Limb (tissue), 2 donors: Measurements from ENCODE around the gene PAPOLG.
"Not testable (repeated sequence)": the region's sequence is repeated elsewhere in the genome, so short reads cannot be mapped to it uniquely, and the experiment has no call there.

Source experiments
- DNase-seq, 2 donors: peaks; one replicate each; pipeline ENCODE4 v3.0.0-alpha.2; 2016; ENCODE audit errors: extremely low spot score in 2 of 2

The PAPOLG gene

DNA sequence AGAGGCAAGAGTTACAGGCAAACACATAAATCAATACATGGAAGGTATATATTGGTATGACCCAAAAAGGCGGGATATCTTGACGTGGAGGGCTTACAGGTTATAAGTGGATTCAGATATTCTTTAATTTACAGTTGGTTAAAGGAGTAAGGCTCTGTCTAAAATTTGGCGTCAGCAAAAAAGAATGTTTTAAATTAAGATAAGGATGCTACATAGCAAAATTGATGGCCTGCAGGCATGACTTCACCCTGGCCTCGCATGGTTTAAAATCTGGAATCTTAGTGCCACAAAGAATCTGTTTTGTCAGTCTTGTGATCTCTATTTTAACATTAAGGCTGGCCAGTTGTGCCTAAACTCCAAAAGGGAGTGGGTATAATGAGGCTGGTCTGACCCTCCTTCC lies 66.9 kb downstream of the PAPOLG start:
- DNase-seq = no peak

DNA sequence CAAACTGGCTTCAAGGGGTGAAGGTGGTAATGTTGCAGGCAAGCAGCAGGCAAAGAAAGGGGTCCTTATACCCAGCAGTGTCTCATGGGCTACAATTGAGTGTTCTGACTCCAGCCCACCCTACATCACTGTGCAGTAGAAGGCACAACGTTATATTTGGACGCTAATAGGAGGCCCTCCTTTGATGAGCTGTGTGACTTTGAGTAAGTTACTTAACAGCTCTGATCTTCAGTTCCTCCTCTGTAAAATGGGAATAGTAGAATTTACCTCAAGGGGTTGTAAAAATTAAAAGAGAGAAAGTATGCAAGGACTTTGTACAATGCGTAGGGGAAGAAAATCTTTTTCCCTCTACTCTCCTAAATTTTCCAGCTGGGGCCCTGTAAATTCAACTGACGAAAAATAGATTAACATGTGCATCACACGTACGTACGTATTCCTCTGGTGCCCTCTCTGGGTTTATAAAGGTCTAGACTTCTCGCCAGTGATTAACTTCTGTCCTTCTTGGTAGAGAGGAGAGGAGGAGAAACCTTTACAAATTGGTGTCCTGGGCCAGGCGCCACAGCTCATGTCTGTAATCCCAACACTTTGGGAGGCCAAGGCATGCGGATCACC lies 67.7 kb downstream of the PAPOLG start:
- DNase-seq = no peak

DNA sequence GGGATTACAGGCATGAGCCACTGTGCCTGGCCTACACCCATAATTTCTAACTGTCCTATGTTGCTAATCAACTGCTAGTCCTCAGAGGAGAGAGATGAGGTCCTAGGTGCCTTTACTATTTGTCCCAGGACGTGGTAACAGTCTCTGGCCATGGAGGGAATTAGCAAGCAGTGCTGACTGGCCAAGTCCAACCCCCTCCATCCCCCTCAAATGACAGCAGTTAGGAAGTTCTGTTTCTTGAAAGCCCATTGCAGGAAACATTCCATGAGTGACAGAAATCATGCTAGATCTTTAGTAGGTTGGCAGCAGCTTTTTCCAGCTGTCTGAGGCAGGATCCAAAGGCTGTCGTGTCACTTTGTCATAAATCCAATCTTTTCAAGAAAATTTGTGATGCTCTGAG lies 69.6 kb downstream of the PAPOLG start:
- DNase-seq = no peak

DNA sequence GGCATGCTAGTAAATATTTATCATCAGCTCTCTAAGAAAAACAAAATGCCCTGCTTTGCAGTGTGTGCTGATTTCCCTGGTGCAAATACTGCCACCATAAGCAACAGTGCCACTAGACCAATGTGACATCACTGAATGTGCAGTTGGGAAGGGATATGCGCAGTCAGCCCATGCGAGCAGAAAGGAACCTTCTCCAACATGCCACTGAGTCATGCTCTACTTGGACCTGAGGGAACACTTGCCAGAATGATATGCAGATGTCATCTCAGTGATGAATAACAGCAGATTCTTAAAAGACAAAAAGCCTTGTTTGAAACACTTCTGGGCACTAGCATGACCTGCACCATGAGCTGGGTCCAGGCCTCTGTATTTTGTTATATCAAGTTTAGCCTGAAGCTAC lies 70.0 kb downstream of the PAPOLG start:
- DNase-seq = no peak

DNA sequence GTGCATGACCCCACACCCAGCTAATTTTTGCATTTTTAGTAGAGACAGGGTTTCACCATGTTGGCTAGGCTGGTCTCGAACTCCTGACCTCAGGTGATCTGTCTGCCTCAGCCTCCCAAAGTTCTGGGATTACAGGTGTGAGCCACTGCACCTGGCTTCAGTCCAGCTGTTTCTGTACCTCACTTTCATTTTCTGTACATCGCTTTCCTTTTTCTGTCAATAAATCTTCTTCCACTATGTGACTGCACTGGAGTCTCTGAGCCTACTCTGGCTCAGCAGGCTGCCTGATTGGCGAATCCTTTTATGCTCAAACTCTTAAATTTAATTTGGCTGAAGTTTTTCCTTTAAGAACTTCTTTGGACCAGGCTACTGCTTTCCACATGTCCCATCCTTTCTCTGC lies 70.8 kb downstream of the PAPOLG start:
- not testable (repeated sequence) for DNase-seq

DNA sequence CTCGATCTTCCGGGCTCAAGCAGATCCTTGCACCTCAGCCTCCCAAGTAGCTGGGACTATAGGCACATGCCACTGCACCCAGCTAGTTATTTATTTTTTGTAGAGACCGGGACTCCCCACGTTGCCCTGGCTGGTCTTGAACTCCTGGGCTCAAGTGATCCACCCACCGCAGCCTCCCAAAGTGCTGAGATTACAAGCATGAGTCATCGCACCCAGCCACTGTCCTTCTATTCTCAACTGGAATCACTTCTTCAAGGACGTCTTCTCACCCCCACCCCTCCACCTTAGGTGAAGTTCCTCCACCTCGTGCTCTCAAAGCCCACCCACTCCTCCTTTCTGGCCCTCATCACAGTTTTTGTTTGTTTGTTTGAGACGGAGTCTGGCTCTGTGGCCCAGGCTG lies 71.3 kb downstream of the PAPOLG start:
- DNase-seq = no peak

DNA sequence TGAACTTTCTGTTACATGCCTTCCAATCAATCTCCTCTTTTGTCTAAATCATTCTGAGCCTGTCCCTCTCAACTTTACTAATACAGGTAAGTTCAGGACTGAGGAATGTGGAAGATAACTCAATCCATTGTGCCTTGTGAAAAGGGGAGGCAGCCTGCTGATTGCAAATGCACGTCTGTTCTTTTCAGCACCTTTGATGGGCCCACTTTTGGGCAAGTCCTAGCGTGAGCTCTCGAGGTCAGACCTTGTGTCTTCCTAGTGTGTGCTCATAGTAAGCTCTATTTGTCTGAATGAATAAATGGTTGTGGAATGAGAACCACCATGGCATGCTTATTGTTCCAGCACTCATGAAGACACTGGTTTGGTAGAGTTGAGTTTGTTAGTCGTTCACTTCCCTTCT lies 74.9 kb downstream of the PAPOLG start:
- no peak for DNase-seq

DNA sequence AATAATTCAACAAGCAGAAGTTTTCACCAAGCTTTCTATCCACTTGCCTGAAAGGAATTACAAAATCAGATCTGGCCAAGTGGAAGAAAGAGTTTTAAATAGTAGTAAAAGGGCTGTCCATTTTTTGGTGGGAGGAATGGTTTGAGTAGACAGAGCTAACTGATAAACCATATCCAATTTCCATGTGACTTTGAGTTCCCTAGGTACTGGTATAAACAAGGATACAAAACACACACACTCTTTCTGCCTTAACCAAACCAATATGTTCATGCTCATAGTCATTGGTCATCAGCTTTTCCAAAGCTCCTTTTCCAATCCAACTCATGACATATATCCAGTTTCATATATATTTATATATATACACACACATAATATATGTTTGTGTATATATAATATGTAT lies 75.9 kb downstream of the PAPOLG start:
- DNase-seq = no peak

DNA sequence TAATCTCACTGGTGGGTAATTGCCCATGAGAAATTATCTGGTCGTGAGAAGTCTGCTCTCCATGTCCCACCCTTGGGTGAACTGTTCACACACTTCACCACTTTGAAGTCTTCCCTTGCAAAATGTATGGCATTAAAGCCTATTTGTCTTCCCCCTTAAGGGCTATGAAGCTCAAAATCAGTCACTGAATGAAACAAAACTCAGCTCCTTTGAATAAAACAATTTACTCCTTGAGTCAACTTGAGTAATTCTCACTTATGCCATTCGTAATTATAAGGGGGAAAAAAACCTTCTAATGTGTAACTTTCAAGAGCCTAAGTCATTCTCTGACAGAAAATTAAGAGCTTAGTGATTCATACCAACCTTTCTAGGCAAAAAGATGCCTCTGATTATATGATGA lies 76.6 kb downstream of the PAPOLG start:
- DNase-seq = no peak

DNA sequence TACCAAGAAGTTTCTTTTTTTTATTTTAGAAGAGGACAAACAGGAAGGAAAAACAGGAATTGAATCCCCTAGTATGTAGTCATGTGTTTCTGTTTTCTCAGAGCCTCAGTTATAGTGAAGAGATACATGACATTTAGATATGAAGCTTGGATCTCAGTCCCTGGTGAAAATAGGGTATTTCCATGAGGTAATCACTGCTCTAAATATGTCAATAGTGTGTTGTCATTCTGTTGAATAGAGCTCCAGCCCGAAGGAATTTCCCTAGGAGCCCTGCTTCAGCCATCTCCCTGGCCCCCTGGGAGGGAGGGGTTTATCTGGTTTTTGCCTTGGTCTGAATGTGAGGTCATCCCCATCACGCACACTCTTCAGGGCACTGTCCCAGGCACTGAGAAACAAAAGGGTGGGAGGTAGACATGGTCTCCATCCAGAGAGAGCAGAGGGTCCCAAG lies 78.2 kb downstream of the PAPOLG start:
- no peak for DNase-seq

DNA sequence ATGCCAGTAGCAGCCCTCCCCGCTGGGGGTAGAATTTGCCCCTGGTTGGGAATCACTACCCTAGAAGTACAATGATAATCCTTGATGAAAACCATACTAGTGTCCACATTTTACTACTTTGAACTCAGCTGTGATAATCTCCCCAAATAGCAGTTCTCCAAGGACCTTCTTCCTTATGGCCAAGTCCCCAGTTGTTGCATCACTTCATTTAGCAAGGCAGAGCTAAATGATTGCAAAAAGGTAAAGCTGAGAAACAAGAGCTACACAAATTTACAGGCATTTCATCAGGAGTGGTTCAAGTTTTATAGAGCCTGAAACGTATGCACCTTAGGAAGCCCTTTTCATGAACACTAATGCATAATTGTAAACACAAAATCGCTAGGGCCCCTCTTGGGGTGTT lies 80.4 kb downstream of the PAPOLG start:
- DNase-seq = no peak

DNA sequence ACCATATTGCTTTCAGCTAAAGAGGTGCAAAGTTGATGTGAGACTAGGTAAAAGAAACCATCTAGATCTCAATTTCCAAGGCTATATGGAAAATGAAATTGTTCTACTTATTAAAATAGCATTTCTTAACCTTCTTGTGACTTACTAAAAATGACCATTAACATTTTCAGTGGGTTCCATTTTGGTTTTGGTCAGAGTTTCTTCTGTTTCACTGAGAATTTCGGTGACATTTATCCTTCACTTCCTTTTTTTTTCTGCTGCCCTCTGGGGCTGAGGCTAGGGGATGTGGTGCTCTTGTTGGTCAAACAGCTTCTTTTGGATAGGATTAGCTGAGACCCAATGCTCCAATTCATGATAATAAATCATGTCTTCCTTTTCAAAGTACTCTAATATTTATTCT lies 81.1 kb downstream of the PAPOLG start:
- no peak for DNase-seq

DNA sequence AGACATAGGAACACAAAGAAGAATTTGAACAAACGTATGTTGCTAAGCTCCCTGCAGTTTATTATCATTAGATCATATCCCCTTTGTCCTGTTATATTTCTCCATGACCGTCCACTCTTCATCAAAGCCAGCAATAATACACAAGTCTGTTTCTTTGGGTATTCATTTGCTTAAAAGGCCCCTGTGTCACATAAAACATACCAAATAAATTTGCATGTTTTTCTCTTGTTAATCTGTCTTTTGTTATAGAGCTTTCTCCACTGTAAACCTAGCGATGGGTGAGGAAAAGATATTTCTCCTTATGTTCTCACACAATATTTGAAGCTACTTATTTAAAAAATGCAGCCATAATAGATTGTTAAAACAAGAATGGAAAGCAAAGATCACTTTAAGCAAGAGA lies 82.4 kb downstream of the PAPOLG start:
- DNase-seq = no peak

DNA sequence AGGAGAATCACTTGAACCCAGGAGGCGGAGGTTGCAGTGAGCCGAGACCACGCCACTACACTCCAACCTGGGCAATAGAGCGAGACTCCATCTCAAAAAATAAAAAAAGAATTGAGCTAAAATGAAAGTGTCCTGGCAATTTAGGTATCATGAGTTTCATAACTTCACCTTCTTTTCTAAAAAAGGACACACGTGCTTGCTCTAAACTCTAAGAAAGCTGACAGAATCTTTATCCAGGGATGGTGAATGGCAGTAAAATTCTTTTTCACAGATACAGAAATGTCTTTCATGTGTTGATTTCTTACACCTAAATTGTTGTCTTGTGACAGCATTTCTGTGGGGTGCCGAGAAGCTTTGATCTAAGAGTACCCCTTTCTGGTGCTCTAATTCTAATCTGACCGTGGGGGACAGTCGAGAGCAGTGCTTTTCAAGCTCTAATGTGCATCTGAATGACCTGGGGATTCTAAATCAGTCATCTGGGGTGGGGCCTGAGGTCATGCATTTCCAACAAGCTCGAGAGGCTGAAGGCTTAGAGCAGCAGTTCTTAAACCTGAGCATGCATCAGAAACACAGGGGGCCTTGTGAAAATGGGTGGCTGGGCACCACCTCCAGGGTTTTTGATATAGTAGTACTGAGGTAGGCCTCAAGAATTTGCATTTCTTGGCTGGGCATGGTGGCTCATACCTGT lies 83.2 kb downstream of the PAPOLG start:
- DNase-seq = no peak

DNA sequence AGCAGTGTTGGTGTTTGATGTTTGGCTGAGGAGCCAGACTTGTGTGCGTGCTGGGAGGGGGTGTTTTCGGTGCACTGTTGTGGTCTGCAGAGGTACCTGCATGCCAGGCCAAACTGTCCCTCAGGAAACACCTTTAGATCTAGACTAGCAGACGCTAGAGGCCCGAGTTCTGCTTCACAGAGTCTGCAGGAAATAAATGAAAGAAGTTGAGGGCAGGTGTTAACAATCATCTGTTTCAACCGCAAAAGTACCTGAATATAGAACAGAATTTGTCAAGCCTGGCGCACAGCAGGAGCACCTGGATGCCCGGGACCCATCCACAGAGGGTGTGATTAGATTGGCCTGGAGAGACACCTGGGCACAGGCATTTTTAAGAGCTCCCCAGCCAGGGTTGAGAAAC lies 84.8 kb downstream of the PAPOLG start:
- no peak for DNase-seq

DNA sequence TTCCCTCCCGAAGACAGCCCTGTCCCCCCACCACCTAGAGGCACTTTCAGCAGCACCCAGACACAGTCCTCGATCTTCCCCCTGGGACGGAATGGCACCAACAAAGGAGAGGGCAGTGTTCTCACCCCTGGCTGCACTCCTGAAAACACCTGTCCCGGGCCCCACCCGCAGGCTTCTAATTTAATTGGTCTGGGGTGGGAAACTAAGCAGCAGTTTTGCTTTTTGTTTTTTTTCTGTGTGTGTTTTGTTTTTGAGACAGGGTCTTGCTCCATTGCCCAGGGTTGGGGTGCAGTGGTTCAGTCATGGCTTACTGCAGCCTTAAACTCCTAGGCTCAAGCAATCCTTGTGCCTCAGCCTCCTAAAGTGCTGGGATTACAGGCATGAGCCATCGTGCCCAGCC lies 86.9 kb downstream of the PAPOLG start:
- no peak for DNase-seq

DNA sequence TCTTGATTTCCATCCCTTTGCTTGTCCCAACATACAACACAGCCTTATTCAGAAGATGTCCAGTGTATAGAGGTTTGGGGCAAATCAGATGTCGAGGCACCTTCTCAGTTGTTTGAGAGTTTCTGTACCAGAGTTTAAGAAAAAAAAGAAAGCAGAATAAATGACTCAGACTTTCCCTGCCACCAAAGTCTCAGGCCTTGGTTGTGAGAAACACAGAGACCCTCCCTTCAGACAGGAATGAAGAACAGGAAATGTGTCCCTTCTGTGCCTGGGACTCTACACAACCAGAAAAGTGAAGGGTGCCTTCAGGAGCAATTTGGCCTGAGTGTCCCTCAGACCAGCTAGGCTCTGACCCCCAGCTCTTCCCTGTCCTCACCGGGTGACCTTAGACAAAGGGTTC lies 88.0 kb downstream of the PAPOLG start:
- DNase-seq = no peak

DNA sequence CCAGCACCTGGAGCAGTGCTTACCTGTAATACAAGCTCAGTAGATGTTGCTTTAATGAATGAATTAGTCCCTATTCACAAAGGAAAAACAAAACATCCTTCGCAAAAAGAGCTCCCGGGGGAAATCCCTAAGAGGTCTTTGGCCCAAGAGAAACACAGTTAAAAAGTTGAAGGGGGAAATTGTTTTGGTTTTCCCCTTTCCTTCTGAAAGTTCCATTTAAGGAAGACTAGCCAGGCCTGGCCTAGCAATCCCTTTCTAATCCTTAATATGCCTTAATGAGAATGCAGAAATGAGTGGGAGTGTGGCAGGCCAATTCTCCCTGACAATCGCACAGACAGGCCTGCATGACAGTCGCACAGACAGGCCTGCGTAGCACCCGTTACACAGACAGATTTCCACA lies 91.8 kb downstream of the PAPOLG start:
- no peak for DNase-seq
